GM12874 (cell line): Measurements from ENCODE around the gene CFAP300.

ENCODE experiments used
- TF ChIP-seq, protein P1 (sequence below): IDR thresholded peaks from 2 replicates; pipeline ENCODE4 v1.5.1; 2011; ENCODE audit warnings: low read depth, mild to moderate bottlenecking, control low read depth, low read length, moderate library complexity; ENCODE audit not compliant: insufficient read depth

CFAP300 gene

GRCh38 chr11:102046841-102047240 lies 396 bp upstream of the CFAP300 start:
- TF ChIP-seq, protein P1, sequence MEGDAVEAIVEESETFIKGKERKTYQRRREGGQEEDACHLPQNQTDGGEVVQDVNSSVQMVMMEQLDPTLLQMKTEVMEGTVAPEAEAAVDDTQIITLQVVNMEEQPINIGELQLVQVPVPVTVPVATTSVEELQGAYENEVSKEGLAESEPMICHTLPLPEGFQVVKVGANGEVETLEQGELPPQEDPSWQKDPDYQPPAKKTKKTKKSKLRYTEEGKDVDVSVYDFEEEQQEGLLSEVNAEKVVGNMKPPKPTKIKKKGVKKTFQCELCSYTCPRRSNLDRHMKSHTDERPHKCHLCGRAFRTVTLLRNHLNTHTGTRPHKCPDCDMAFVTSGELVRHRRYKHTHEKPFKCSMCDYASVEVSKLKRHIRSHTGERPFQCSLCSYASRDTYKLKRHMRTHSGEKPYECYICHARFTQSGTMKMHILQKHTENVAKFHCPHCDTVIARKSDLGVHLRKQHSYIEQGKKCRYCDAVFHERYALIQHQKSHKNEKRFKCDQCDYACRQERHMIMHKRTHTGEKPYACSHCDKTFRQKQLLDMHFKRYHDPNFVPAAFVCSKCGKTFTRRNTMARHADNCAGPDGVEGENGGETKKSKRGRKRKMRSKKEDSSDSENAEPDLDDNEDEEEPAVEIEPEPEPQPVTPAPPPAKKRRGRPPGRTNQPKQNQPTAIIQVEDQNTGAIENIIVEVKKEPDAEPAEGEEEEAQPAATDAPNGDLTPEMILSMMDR, result no peak

GRCh38 chr11:102050927-102051575 lies 3.8 kb downstream of the CFAP300 start:
- TF ChIP-seq, protein P1, result no peak

DNA sequence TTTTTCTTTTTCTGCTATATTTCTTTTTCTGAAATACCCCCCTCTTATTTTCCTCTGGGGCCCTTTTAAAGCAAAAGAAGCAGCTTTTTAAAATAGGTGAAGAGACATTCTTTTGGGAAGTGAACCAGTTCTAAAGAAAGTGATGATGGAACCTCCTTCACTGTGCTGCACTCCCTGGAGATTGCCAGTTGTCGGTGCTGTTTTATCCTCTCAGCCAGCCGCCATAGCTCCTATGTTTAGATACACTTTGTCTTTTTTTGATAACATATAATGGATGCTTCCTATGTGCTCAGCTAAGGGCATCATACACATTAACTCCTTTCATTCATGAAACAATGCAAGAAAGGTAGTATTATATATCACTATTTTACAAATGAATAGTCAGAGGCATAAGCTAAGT lies 14.0 kb downstream of the CFAP300 start:
- TF ChIP-seq, protein P1, result 0 out of 2 replicates have a peak, but pooled peaks have one; percentile 6

- TF ChIP-seq, protein P1, result no peak
These were observed 14.9 kb downstream of the CFAP300 start for GRCh38 chr11:102062106-102062505.

DNA sequence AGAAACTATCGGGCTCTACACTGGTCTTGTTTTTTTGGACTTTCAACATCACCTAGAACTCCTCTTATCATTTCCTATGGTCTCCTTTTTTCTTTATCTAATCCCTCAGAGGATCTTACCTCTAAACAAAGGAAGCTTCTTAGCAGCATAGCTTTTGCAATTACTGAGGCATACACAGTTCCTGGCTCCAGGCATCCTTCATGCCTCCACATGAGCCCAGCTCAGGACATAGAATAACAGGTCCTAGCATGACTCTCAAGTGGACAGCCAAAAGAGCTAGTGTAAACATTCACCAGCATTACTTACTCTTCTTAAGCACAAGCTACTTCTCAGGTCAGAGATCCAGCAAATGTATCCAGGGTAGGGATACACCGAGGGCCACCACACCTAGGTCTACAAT lies 17.1 kb downstream of the CFAP300 start:
- TF ChIP-seq, protein P1, result no peak

DNA sequence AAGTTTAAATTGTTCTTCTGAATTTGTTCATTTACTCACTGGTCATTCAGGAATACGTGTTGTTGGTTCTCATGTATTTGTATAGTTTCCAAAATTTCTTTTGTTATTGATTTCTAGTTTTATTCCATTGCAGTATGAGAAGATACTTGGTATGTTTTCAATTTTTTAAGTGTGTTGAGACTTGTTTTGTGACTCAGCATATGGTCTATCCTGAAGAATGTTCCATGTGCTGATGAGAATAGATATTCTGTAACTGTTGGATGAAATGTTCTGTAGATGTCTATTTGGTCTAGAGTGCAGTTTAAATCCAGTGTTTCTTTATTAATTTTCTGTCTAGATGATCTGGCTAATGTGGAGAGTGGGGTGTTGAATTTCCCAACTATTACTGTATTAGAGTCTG lies 23.5 kb downstream of the CFAP300 start:
- TF ChIP-seq, protein P1, result no peak

DNA sequence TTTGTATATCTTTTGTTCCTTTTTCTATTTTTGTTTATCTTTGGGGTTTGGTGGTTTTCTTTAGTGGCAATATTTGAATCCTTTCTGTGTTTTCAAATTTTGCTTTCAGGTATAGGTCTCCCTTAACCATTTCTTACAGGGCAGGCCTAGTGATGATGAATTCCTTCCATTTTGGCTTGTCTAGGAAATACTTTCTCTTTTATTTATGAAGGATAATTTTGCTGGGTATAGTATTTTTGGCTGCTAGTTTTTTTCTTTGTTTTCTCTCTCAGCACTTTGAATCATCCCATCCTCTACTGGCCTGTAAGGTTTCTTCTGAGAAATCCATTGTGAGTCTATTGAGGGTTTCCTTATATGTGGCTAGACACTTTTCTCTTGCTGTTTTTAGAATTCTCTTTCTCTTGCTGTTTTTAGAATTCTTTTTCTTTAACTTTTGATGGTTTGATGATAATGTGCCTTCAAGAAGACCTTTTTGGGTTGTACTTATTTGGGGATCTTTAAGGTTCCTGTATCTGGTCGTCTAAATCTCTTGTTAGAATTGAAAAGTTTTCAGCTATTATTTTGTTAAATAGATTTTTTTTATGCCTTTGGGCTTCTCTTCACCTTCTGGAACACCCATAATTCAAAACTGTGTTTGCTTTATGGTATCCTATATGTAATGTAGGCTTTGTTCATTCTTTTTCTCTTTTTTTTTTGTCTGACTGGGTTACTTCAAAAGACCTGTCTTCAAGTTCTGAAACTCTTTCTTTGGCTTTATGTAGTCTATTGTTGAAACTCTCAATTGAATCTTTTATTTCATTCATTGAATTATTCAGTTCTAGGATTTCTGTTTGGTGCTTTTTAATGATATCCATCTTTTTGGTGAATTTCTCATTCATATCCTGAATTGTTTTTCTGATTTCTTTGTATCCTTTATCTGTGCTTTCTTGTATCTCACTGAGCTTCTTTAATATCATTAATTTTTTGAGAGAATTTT lies 24.5 kb downstream of the CFAP300 start:
- TF ChIP-seq, protein P1, result no peak
